Endothelial cell of umbilical vein (primary cell): Measurements from ENCODE around the gene EGR4. TPM values are rescaled to one million over a fixed set of nuclear protein-coding genes. Genes with fewer than 3 reads are reported as not detected.

Source experiments
- BruUV-seq: library from RNA; stranded (reverse); fragments of 400-500 nt; replicated peaks from 2 replicates; lab custom pipeline; 2021; lab: Mats Ljungman, UMichigan
- CTCF ChIA-PET: fragments of 300-600, 350-600 bp; sonication (Branson Sonifier 250); formaldehyde crosslinking; loops from one replicate; lab custom pipeline; 2021; ENCODE audit warnings: antibody characterized with exemption, inconsistent platforms; lab: Charles Lee
- POLR2A ChIA-PET: fragments of 300-600, 350-600 bp; sonication (Branson Sonifier 250); formaldehyde crosslinking; loops from one replicate; lab custom pipeline; 2021; ENCODE audit warnings: antibody characterized with exemption, inconsistent platforms; lab: Charles Lee
- DNase-seq: peaks from one replicate; pipeline ENCODE4 v3.0.0-alpha.2; 2011; ENCODE audit warnings: low read depth, low spot score
- FAIRE-seq: peaks from 2 replicates; lab custom pipeline; 2011; peaks lifted over from hg19 to GRCh38; lab: Jason Lieb, UNC
- H2AFZ ChIP-seq: 2 replicates; pipeline ENCODE4 v1.6.0; 2012; ENCODE audit warnings: low read depth, low read length, control low read depth, inconsistent platforms
- H3K27ac ChIP-seq: 2 replicates; pipeline ENCODE4 v1.5.1; 2011; ENCODE audit warnings: low read depth, mild to moderate bottlenecking, control low read depth, low read length, moderate library complexity; ENCODE audit not compliant: insufficient read depth
- H3K27me3 ChIP-seq, 2 experiments: 2 replicates each; pipeline versions ENCODE4 v1.6.0 to v1.6.1; 2011; ENCODE audit warnings: low read length in 2 of 2, mixed read lengths in 1 of 2; ENCODE audit not compliant: control insufficient read depth in 2 of 2, insufficient read depth in 2 of 2
- H3K36me3 ChIP-seq, 2 experiments: 2 replicates in 1 of 2; 3 replicates in 1 of 2; pipeline ENCODE4 v1.5.1; 2011; ENCODE audit warnings: low read length in 2 of 2, mild to moderate bottlenecking in 1 of 2, moderate library complexity in 1 of 2; ENCODE audit not compliant: control insufficient read depth in 2 of 2, insufficient read depth in 2 of 2; ENCODE audit errors: extremely low read depth in 1 of 2
- H3K4me1 ChIP-seq: 3 replicates; pipeline ENCODE4 v1.5.1; 2011; ENCODE audit warnings: mild to moderate bottlenecking, low read length; ENCODE audit not compliant: control insufficient read depth, insufficient read depth; ENCODE audit errors: extremely low read depth
- H3K4me2 ChIP-seq: 2 replicates; pipeline ENCODE4 v1.6.1; 2011; ENCODE audit warnings: low read length, control low read depth, mixed read lengths; ENCODE audit not compliant: insufficient read depth
- H3K4me3 ChIP-seq, 3 experiments: fragments of 200-600 bp in 1 of 3; sonication (generic), shearing (Covaris generic) in 1 of 3; replicated peaks in 1 of 3; 2 replicates each; pipeline ENCODE4 v1.5.1; 2011 to 2016; ENCODE audit warnings: control low read depth in 3 of 3, low read length in 3 of 3, mild to moderate bottlenecking in 2 of 3, inconsistent platforms in 1 of 3, low read depth in 1 of 3, moderate library complexity in 1 of 3; ENCODE audit not compliant: insufficient read depth in 1 of 3
- H3K79me2 ChIP-seq: 2 replicates; pipeline ENCODE4 v1.6.0; 2012; ENCODE audit warnings: low read length, inconsistent platforms; ENCODE audit not compliant: control insufficient read depth, insufficient read depth
- H3K9ac ChIP-seq: replicated peaks from 2 replicates; pipeline ENCODE3; 2011; ENCODE audit warnings: low read length, control low read depth; ENCODE audit not compliant: insufficient read depth; ENCODE audit errors: extremely low read depth
- H3K9me1 ChIP-seq: replicated peaks from 3 replicates; pipeline ENCODE4 v1.6.0; 2011; ENCODE audit warnings: mild to moderate bottlenecking, low read length; ENCODE audit not compliant: control insufficient read depth, insufficient read depth; ENCODE audit errors: extremely low read depth
- H3K9me3 ChIP-seq: replicated peaks from 2 replicates; pipeline ENCODE4 v1.5.1; 2012; ENCODE audit warnings: low read length, inconsistent platforms; ENCODE audit not compliant: control insufficient read depth, insufficient read depth
- H4K20me1 ChIP-seq: replicated peaks from 2 replicates; pipeline ENCODE3; 2011; ENCODE audit warnings: mild to moderate bottlenecking, low read length; ENCODE audit not compliant: control insufficient read depth, insufficient read depth; ENCODE audit errors: extremely low read depth
- EZH2 ChIP-seq: IDR thresholded peaks from 2 replicates; pipeline ENCODE4 v1.6.1; 2012; ENCODE audit warnings: borderline replicate concordance, low read depth, mild to moderate bottlenecking, moderate library complexity, low read length, inconsistent platforms; ENCODE audit not compliant: severe bottlenecking
- FOS ChIP-seq: IDR thresholded peaks from 2 replicates; pipeline ENCODE4 v1.6.1; 2011; ENCODE audit warnings: mild to moderate bottlenecking, low read length, moderate library complexity, borderline replicate concordance; ENCODE audit not compliant: insufficient read depth
- GATA2 ChIP-seq: IDR thresholded peaks from 2 replicates; pipeline ENCODE4 v1.7.0; 2011; ENCODE audit warnings: low read depth, mild to moderate bottlenecking, moderate library complexity, mixed read lengths, low read length; ENCODE audit not compliant: insufficient read length, insufficient read depth
- JUN ChIP-seq: IDR thresholded peaks from 2 replicates; pipeline ENCODE4 v1.6.1; 2011; ENCODE audit warnings: borderline replicate concordance, low read depth; ENCODE audit not compliant: insufficient read length, insufficient read depth
- MYC ChIP-seq: IDR thresholded peaks from one replicate; pipeline ENCODE4 v1.6.1; 2011; ENCODE audit warnings: mild to moderate bottlenecking, low read depth, low read length
- POLR2A ChIP-seq: IDR thresholded peaks from 2 replicates; pipeline ENCODE4 v1.6.1; 2012; ENCODE audit warnings: low read depth, mild to moderate bottlenecking, control low read depth, low read length
- POLR2AphosphoS5 ChIP-seq: IDR thresholded peaks from 2 replicates; pipeline ENCODE4 v1.6.1; 2012; ENCODE audit warnings: low read depth, mild to moderate bottlenecking, control low read depth, low read length, moderate library complexity; ENCODE audit not compliant: insufficient read depth
- dilution Hi-C: fragments of 300-500 bp; cut with MboI; formaldehyde crosslinking; loops from one replicate; pipeline ENCODE4 v1.15.0; 2019; ENCODE audit warnings: low sequenced_read_pairs; ENCODE audit not compliant: extremely low pct_ligation_motif_present
- intact Hi-C: fragments of 100-400 bp; cut with micrococcal nuclease; formaldehyde crosslinking; loops from one replicate; pipeline ENCODE4 v1.10.0; 2022
- polyA plus RNA-seq, 4 experiments: library from polyadenylated mRNA; depleted of rRNA in 3 of 4; stranded (reverse) in 3 of 4; unstranded in 1 of 4; fragments of >200 nt; gene quantifications; 2 replicates each; pipeline versions ENCODE4 v1.2.1 to v1.2.3, GENCODE V29; 2011 to 2012; ENCODE audit warnings: missing spikeins in 1 of 4
- total RNA-seq: library from RNA; stranded (reverse); gene quantifications from 2 replicates; pipeline ENCODE4 v1.2.3, GENCODE V29; 2021
- TF ChIP-seq, protein P1 (sequence below): IDR thresholded peaks from 2 replicates; pipeline ENCODE4 v1.6.1; 2011; ENCODE audit not compliant: insufficient read depth, insufficient read length
- TF ChIP-seq, protein P2 (sequence below), 2 donors: IDR thresholded peaks; 1 replicate in 1 of 2; 2 replicates in 1 of 2; pipeline ENCODE4 v1.5.1; 2011; ENCODE audit warnings: low read length in 2 of 2, mild to moderate bottlenecking in 2 of 2, moderate library complexity in 2 of 2, control low read depth in 1 of 2, inconsistent platforms in 1 of 2, low read depth in 1 of 2; ENCODE audit not compliant: insufficient read depth in 1 of 2; ENCODE audit errors: extremely low read depth in 1 of 2

Gene EGR4
- total and polyA plus RNA-seq, 2 donors (not counting 3 experiments of a cell fraction or from before 2014, with no cell fraction given), result not detected

DNA sequence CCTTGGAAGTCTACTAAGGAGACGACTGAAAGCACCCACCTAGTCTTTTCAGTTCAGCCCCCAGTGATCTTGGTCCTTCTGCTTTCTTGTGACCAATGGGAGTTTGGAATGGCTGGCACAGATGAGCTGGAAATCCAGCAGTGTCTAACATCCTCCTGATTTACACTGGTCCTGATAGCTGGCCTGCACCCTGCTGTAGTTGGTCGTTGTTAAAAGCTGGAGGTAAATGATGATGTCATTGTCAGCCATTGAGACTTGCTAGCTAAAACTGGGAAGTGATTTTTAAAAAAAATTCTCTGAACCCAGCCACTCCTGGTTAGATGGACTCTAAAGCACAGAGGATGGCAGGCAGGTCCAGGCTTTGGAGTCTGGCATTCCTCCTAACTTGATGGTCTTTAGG is 39.9 kb downstream of the EGR4 start:
- dilution Hi-C loops, result no loop called here
- Histone ChIP-seq H3K27ac (no peak overlapping the region), H3K27me3 (no peaks in the 10 kb centered on the region), H3K79me2 (no peaks in the 10 kb centered on the region), H3K4me2 (no peak overlapping the region), H3K4me3 (no peak overlapping the region), H3K36me3 (peaks cover 29 to 48% of the 10 kb centered on the region in 2 experiments), H3K9me1 (no peaks in the 10 kb centered on the region), H3K4me1 (no peaks in the 10 kb centered on the region), H2AFZ (no peak overlapping the region), H3K9me3 (no peaks in the 10 kb centered on the region), H4K20me1 (no peaks in the 10 kb centered on the region), H3K9ac (no peak overlapping the region)
- ChIA-PET CTCF (no interaction called here), POLR2A (no interaction called here)
- FAIRE-seq (no peak), DNase-seq (no peak)
- no peak for TF ChIP-seq MYC
- no peak for TF ChIP-seq JUN
- no peak for TF ChIP-seq EZH2
- TF ChIP-seq FOS, result no peak
- no peak for TF ChIP-seq GATA2
- no peak for TF ChIP-seq POLR2A
- TF ChIP-seq, protein P1, sequence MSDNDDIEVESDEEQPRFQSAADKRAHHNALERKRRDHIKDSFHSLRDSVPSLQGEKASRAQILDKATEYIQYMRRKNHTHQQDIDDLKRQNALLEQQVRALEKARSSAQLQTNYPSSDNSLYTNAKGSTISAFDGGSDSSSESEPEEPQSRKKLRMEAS, result no peak
- no peak for TF ChIP-seq POLR2AphosphoS5
- TF ChIP-seq, protein P2, sequence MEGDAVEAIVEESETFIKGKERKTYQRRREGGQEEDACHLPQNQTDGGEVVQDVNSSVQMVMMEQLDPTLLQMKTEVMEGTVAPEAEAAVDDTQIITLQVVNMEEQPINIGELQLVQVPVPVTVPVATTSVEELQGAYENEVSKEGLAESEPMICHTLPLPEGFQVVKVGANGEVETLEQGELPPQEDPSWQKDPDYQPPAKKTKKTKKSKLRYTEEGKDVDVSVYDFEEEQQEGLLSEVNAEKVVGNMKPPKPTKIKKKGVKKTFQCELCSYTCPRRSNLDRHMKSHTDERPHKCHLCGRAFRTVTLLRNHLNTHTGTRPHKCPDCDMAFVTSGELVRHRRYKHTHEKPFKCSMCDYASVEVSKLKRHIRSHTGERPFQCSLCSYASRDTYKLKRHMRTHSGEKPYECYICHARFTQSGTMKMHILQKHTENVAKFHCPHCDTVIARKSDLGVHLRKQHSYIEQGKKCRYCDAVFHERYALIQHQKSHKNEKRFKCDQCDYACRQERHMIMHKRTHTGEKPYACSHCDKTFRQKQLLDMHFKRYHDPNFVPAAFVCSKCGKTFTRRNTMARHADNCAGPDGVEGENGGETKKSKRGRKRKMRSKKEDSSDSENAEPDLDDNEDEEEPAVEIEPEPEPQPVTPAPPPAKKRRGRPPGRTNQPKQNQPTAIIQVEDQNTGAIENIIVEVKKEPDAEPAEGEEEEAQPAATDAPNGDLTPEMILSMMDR (IDR thresholded peaks at IDR 0.05; ENCODE audit: extremely low read depth in 1 of 2, insufficient read depth in 1 of 2, low read depth in 1 of 2, low read length in 2 of 2), result no peak
- intact Hi-C loops, result no loop called here
- BruUV-seq, result no TSS peak
